Activated T-cell treated with anti-CD3 and anti-CD28 coated beads, Interleukin-2, amount 50 U/mL, for 24 hours (primary cell): Measurements from ENCODE around the gene SLC17A2.

Experiments used
- DNase-seq: peaks from one replicate; pipeline ENCODE4 v3.0.0-alpha.2; 2020
- H3K27ac Mint-ChIP-seq: 2 replicates; pipeline ENCODE4 v1.8.0; 2020; ENCODE audit warnings: mild to moderate bottlenecking, mixed read lengths
- H3K27me3 Mint-ChIP-seq: 2 replicates; pipeline ENCODE4 v1.8.0; 2020; ENCODE audit warnings: mixed read lengths
- H3K36me3 Mint-ChIP-seq: 2 replicates; pipeline ENCODE4 v1.8.0; 2020; ENCODE audit warnings: low read depth, mixed read lengths
- H3K4me1 Mint-ChIP-seq: 2 replicates; pipeline ENCODE4 v1.8.0; 2020; ENCODE audit warnings: low read depth, mixed read lengths
- H3K4me3 Mint-ChIP-seq: 2 replicates; pipeline ENCODE4 v1.8.0; 2020; ENCODE audit warnings: mild to moderate bottlenecking, moderate library complexity, mixed read lengths
- H3K9me3 Mint-ChIP-seq: 2 replicates; pipeline ENCODE4 v1.8.0; 2020; ENCODE audit warnings: mixed read lengths

SLC17A2 gene

GRCh38 chr6:25918083-25918683, 12.3 kb downstream of the SLC17A2 start:
- Mint-ChIP-seq H3K9me3 (peaks cover 5% of the 10 kb centered on the region), H3K27me3 (no peaks in the 10 kb centered on the region), H3K4me3 (no peak overlapping the region), H3K27ac (peak overlapping the region; percentile 72), H3K36me3 (peaks cover 2% of the 10 kb centered on the region), H3K4me1 (peaks cover 48% of the 10 kb centered on the region)
- no peak for DNase-seq

- Mint-ChIP-seq H3K9me3 (peaks cover 5% of the 10 kb centered on the region), H3K27ac (no peak overlapping the region), H3K4me3 (no peak overlapping the region), H3K27me3 (no peaks in the 10 kb centered on the region), H3K4me1 (peaks cover 55% of the 10 kb centered on the region), H3K36me3 (peaks cover 2% of the 10 kb centered on the region)
- no peak for DNase-seq
Observed at GRCh38 chr6:25916789-25917490, 13.6 kb downstream of the SLC17A2 start.

GRCh38 chr6:25916330-25916729, 14.2 kb downstream of the SLC17A2 start:
- peaks cover 61% of the 10 kb centered on the region for H3K4me1 Mint-ChIP-seq
- H3K27ac Mint-ChIP-seq: no peak overlapping the region
- H3K4me3 Mint-ChIP-seq: no peak overlapping the region
- no peaks in the 10 kb centered on the region for H3K27me3 Mint-ChIP-seq
- no peak for DNase-seq
- H3K36me3 Mint-ChIP-seq: peaks cover 2% of the 10 kb centered on the region
- peaks cover 5% of the 10 kb centered on the region for H3K9me3 Mint-ChIP-seq

GRCh38 chr6:25913741-25914140, 16.8 kb downstream of the SLC17A2 start:
- no peak overlapping the region for H3K4me3 Mint-ChIP-seq
- H3K4me1 Mint-ChIP-seq: peaks cover 54% of the 10 kb centered on the region
- no peak for DNase-seq
- H3K9me3 Mint-ChIP-seq: peaks cover 5% of the 10 kb centered on the region
- peaks cover 2% of the 10 kb centered on the region for H3K36me3 Mint-ChIP-seq
- peaks cover 2% of the 10 kb centered on the region for H3K27me3 Mint-ChIP-seq
- peak overlapping the region; percentile 86 for H3K27ac Mint-ChIP-seq

- peaks cover 10% of the 10 kb centered on the region for H3K27me3 Mint-ChIP-seq
- H3K4me1 Mint-ChIP-seq: peaks cover 43% of the 10 kb centered on the region
- H3K9me3 Mint-ChIP-seq: no peaks in the 10 kb centered on the region
- peaks cover 2% of the 10 kb centered on the region for H3K36me3 Mint-ChIP-seq
- no peak overlapping the region for H3K4me3 Mint-ChIP-seq
- peak overlapping the region; percentile 3 for H3K27ac Mint-ChIP-seq
- no peak for DNase-seq
Observed at GRCh38 chr6:25911351-25911750, 19.1 kb downstream of the SLC17A2 start.

GRCh38 chr6:25907475-25908014, 22.9 kb downstream of the SLC17A2 start:
- no peak overlapping the region for H3K4me3 Mint-ChIP-seq
- H3K9me3 Mint-ChIP-seq: no peaks in the 10 kb centered on the region
- peaks cover 23% of the 10 kb centered on the region for H3K27me3 Mint-ChIP-seq
- H3K27ac Mint-ChIP-seq: no peak overlapping the region
- H3K4me1 Mint-ChIP-seq: peaks cover 23% of the 10 kb centered on the region
- H3K36me3 Mint-ChIP-seq: no peaks in the 10 kb centered on the region
- no peak for DNase-seq

- Mint-ChIP-seq H3K4me1 (peaks cover 13% of the 10 kb centered on the region), H3K4me3 (no peak overlapping the region), H3K27ac (no peak overlapping the region), H3K9me3 (no peaks in the 10 kb centered on the region), H3K36me3 (no peaks in the 10 kb centered on the region), H3K27me3 (peaks cover 21% of the 10 kb centered on the region)
- no peak for DNase-seq
Observed at GRCh38 chr6:25903467-25904099, 26.9 kb downstream of the SLC17A2 start.

GRCh38 chr6:25902071-25902470, 28.4 kb downstream of the SLC17A2 start:
- Mint-ChIP-seq H3K36me3 (no peaks in the 10 kb centered on the region), H3K27ac (no peak overlapping the region), H3K4me1 (peaks cover 9% of the 10 kb centered on the region), H3K4me3 (no peak overlapping the region), H3K9me3 (no peaks in the 10 kb centered on the region), H3K27me3 (peaks cover 16% of the 10 kb centered on the region)
- DNase-seq: no peak

- Mint-ChIP-seq H3K4me1 (peaks cover 9% of the 10 kb centered on the region), H3K27ac (no peak overlapping the region), H3K4me3 (no peak overlapping the region), H3K36me3 (no peaks in the 10 kb centered on the region), H3K9me3 (no peaks in the 10 kb centered on the region), H3K27me3 (peaks cover 10% of the 10 kb centered on the region)
- DNase-seq: no peak
Observed at GRCh38 chr6:25900843-25901242, 29.6 kb downstream of the SLC17A2 start.

- Mint-ChIP-seq H3K27ac (no peak overlapping the region), H3K9me3 (no peaks in the 10 kb centered on the region), H3K36me3 (no peaks in the 10 kb centered on the region), H3K4me1 (peaks cover 9% of the 10 kb centered on the region), H3K4me3 (no peak overlapping the region), H3K27me3 (peaks cover 6% of the 10 kb centered on the region)
- DNase-seq: no peak
Observed at GRCh38 chr6:25899580-25900408, 30.7 kb downstream of the SLC17A2 start.

GRCh38 chr6:25899123-25899522, 31.4 kb downstream of the SLC17A2 start:
- H3K4me3 Mint-ChIP-seq: no peak overlapping the region
- no peak overlapping the region for H3K27ac Mint-ChIP-seq
- peaks cover 9% of the 10 kb centered on the region for H3K4me1 Mint-ChIP-seq
- no peaks in the 10 kb centered on the region for H3K36me3 Mint-ChIP-seq
- H3K9me3 Mint-ChIP-seq: no peaks in the 10 kb centered on the region
- H3K27me3 Mint-ChIP-seq: peaks cover 9% of the 10 kb centered on the region
- DNase-seq: no peak

GRCh38 chr6:25898289-25898977, 32.1 kb downstream of the SLC17A2 start:
- H3K27me3 Mint-ChIP-seq: peaks cover 11% of the 10 kb centered on the region
- H3K36me3 Mint-ChIP-seq: no peaks in the 10 kb centered on the region
- no peaks in the 10 kb centered on the region for H3K9me3 Mint-ChIP-seq
- no peak for DNase-seq
- peaks cover 9% of the 10 kb centered on the region for H3K4me1 Mint-ChIP-seq
- no peak overlapping the region for H3K27ac Mint-ChIP-seq
- H3K4me3 Mint-ChIP-seq: no peak overlapping the region

GRCh38 chr6:25896252-25896651, 34.2 kb downstream of the SLC17A2 start:
- peaks cover 9% of the 10 kb centered on the region for H3K4me1 Mint-ChIP-seq
- H3K9me3 Mint-ChIP-seq: no peaks in the 10 kb centered on the region
- no peaks in the 10 kb centered on the region for H3K36me3 Mint-ChIP-seq
- H3K27ac Mint-ChIP-seq: no peak overlapping the region
- peaks cover 5% of the 10 kb centered on the region for H3K27me3 Mint-ChIP-seq
- DNase-seq: no peak
- H3K4me3 Mint-ChIP-seq: no peak overlapping the region

- Mint-ChIP-seq H3K4me1 (peaks cover 7% of the 10 kb centered on the region), H3K27me3 (peaks cover 5% of the 10 kb centered on the region), H3K9me3 (no peaks in the 10 kb centered on the region), H3K4me3 (no peak overlapping the region), H3K36me3 (no peaks in the 10 kb centered on the region), H3K27ac (no peak overlapping the region)
- no peak for DNase-seq
Observed at GRCh38 chr6:25895771-25896170, 34.7 kb downstream of the SLC17A2 start.
